NB4 (cell line): ENCODE measurements around the gene CNNM1.

ENCODE experiments used
- CTCF ChIP-seq: IDR thresholded peaks from one replicate; pipeline ENCODE4 v1.5.1; 2012; ENCODE audit warnings: low read depth, low read length
- MYC ChIP-seq: IDR thresholded peaks from 2 replicates; pipeline ENCODE4 v1.6.1; 2011; ENCODE audit warnings: low read depth, low read length
- POLR2A ChIP-seq: IDR thresholded peaks from 2 replicates; pipeline ENCODE4 v1.6.1; 2011; ENCODE audit warnings: mild to moderate bottlenecking; ENCODE audit not compliant: insufficient read length; ENCODE audit errors: extremely low read depth

DNA sequence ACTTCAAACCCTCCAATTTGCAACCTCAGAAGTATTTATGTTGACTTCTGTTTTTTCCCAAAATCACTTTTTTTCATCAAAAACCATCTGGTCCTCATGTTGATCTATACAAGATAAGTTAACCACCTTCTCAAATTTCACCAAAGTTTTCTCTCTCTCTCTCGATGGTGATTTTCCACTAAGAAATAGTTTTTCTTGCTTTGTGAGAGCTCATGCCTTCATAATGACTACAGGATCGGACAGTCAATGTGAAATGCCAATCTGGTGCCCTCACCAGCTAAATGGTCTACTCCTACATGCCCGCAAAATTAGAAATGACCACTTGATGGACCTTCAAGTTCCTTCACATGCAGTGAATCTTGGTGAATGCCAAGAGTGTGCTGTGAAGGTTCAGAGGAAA lies 40.4 kb downstream of the CNNM1 start:
- TF ChIP-seq CTCF: no peak
- TF ChIP-seq POLR2A: no peak
- no peak for TF ChIP-seq MYC
